Measurements from ENCODE around the gene GTPBP2.

GTPBP2 gene

GRCh38 chr6:43667245-43668150 lies 38.4 kb upstream of the GTPBP2 start (continued):
- no peak for TF ChIP-seq ZNF555 (tag by site-specific recombination; conservative IDR thresholded peaks at IDR 0.05)
- TF ChIP-seq ZNF610 (tag by site-specific recombination; IDR thresholded peaks at IDR 0.05; ENCODE audit: borderline replicate concordance), result no peak
- no peak for TF ChIP-seq ZNF529 (tag by site-specific recombination; IDR thresholded peaks at IDR 0.05; ENCODE audit: insufficient replicate concordance)
- no peak for TF ChIP-seq ZNF423 (tag by site-specific recombination; IDR thresholded peaks at IDR 0.05)
- TF ChIP-seq PBX3 (CRISPR knock-in tag; IDR thresholded peaks at IDR 0.05), result peak; percentile 84
- peak; percentile 73; the same call in 1 of the 2 replicates for TF ChIP-seq ZNF501 (tag by site-specific recombination; IDR thresholded peaks at IDR 0.05)
- TF ChIP-seq ZBTB49 (tag by site-specific recombination; IDR thresholded peaks at IDR 0.05; ENCODE audit: low read depth), result no peak
- TF ChIP-seq ZNF426 (tag by site-specific recombination; IDR thresholded peaks at IDR 0.05), result no peak
- TF ChIP-seq SCRT1 (tag by site-specific recombination; IDR thresholded peaks at IDR 0.05; ENCODE audit: borderline replicate concordance), result no peak
- 0 out of 2 replicates have a peak, but pooled peaks have one; percentile 21 for TF ChIP-seq EGR2 (tag by site-specific recombination; IDR thresholded peaks at IDR 0.05; ENCODE audit: low read depth)
- peak; percentile 44 for TF ChIP-seq ZBTB48 (tag by site-specific recombination; IDR thresholded peaks at IDR 0.05)
- TF ChIP-seq ZFP3 (tag by site-specific recombination; IDR thresholded peaks at IDR 0.05; ENCODE audit: low read depth), result no peak
- peak; percentile 91 for TF ChIP-seq ZNF654 (tag by site-specific recombination; IDR thresholded peaks at IDR 0.05; ENCODE audit: low read depth)
- no peak for TF ChIP-seq SP3 (tag by site-specific recombination; IDR thresholded peaks at IDR 0.05)
- TF ChIP-seq ZNF548 (tag by site-specific recombination; IDR thresholded peaks at IDR 0.05), result no peak
- peak; percentile 56; the same call in 1 of the 2 replicates for TF ChIP-seq ZNF24 (tag by site-specific recombination; IDR thresholded peaks at IDR 0.05)
- no peak for TF ChIP-seq ZBTB6 (tag by site-specific recombination; IDR thresholded peaks at IDR 0.05)
- no peak for TF ChIP-seq KLF1 (tag by site-specific recombination; IDR thresholded peaks at IDR 0.05)
- TF ChIP-seq ZSCAN23 (tag by site-specific recombination; IDR thresholded peaks at IDR 0.05), result no peak
- peak; percentile 59; the same call in 1 of the 2 replicates for TF ChIP-seq SP7 (tag by site-specific recombination; IDR thresholded peaks at IDR 0.05)
- no peak for TF ChIP-seq PRDM1 (tag by site-specific recombination; IDR thresholded peaks at IDR 0.05)
- peak; percentile 93 for TF ChIP-seq BCL6B (tag by site-specific recombination; IDR thresholded peaks at IDR 0.05)
- TF ChIP-seq ZNF837 (tag by site-specific recombination; IDR thresholded peaks at IDR 0.05), result no peak
- no peak for TF ChIP-seq ZBTB20 (tag by site-specific recombination; IDR thresholded peaks at IDR 0.05)
- no peak for TF ChIP-seq ZNF157 (tag by site-specific recombination; IDR thresholded peaks at IDR 0.05)
- no peak for TF ChIP-seq MEIS1 (CRISPR knock-in tag; IDR thresholded peaks at IDR 0.05; ENCODE audit: borderline replicate concordance)
- no peak for TF ChIP-seq TRIM28 (IDR thresholded peaks at IDR 0.05; ENCODE audit: borderline replicate concordance, low read length)
- TF ChIP-seq ZNF335 (tag by site-specific recombination; conservative IDR thresholded peaks at IDR 0.05), result peak; percentile 36
- no peak for TF ChIP-seq ZNF140 (tag by site-specific recombination; IDR thresholded peaks at IDR 0.05)
- no peak for TF ChIP-seq TSHZ1 (tag by site-specific recombination; IDR thresholded peaks at IDR 0.05; ENCODE audit: borderline replicate concordance)
